Measurements from ENCODE around the gene KDELR1.

KDELR1 gene

DNA sequence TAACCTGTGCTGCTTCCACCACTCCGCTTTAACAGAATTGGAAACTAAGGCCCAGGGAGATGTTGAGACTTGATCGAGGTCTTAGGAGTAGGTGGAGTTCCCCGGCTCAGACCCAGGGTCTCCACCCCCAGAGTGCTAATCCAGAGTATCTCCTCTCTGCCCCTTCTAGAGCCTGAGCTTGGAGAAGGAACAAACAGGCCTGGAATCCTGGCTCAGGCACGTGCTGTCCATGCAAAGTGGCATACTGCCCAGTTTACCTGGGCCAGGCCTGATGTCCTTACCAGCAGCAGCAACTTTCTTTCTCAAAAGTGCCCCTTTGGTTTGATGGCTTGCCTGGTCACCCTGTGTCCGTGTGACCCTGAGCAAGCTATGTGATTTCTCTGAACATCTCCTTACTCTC is 23.5 kb downstream of the KDELR1 start:
- DNase-seq, result no peak

DNA sequence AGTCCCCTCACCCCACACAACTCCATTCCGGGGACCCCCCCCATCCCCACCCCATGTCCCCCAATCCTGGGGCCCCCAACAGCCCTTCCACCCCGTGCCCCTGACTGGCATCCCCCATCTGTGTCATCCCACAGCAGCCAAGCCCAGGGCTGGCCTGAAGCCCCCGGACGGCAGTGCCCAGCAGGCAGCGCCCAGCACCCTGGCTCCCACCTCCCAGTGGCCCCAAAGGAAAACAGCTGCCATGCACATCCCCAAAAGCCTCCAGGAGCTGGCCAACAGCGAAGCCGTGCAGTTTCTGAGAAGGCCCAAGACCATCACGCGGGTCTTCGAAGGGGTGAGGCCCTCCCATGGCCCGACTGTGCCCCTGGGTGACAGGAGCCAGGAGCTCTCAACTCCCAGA is 25.7 kb downstream of the KDELR1 start:
- no peak for DNase-seq

DNA sequence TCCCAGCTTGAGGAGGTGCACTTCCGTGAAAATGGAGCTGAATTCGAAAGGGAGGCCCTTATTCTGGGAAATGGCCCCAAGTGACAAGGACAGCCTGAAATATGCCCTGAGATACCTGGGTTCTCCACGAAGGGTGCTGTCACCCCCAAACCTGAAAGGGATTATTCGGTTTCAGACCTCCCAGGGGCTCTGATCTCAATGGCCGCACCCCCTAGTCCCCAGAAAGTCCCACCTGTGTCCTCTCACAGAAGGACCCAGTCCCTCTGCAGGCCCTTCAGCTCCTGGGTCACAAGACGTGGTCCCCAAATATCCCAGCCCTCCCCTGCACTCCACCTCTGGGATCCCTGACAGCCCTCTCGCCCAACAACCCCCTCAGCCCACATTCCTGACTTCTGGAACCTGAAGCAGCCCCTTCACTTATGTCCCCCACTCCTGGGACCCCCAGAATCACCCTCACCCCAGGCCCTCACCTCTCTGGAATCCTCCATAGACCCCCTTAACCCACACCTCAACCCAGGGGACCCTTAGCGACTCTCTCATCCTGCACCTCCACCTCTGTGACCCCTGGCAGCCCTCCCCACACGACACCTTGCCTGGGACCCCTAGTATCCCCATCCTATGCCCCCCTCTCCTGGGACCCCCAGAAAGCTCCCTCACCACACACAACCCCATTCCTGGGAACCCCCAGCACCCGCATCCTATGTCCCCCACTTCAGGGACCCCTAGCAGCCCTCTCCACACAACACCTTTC is 26.6 kb downstream of the KDELR1 start:
- no peak for DNase-seq

DNA sequence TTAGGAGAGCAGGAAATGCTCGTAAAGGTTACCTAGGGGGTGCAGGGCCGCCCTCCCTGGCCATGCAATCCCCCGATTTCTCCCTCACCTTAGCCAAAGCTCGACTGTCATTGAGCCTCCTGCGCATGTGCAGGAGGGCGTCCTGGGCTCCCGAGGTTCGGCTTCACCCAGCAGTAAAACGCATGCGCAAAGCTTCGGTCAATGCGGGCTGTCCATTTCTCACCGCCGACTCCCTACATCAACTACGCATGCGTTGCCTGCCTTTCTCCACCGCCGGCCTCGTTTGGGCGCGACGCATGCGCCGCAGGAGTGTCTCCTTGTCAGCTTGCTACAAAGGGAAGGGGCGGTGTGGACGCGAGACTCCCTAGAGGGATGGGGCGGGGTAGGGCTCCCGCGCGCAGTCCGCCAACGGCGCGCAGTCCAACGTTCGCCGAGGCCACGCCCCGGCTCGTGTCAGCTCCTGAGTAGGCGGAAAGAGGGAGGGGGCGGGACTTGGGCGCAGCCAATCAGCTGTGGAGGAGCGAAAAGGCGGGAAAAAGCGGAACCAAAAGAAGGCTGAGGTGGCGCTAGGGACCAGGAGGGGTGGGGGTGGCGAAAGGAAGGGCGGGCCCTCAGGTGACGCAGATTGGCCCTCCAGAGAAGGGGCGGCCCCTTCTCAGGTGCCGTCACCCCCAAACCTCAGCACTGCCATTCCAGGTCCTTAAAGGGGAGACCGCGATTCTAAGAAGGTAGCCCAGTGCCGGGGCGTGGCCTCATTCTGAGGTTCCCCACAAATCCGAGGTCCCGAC is 27.3 kb downstream of the KDELR1 start, which contains the start of the genes SYNGR4 and TMEM143:
SYNGR4 (plus strand) TSS at position 558 of the 788 bp plus-strand sequence. CDS start 1,476 bp downstream, outside the sequence.
TMEM143 (minus strand) TSS at position 131 of the 788 bp plus-strand sequence; CDS start at position 111, 20 bp downstream.
- peak; percentile 97 for DNase-seq

DNA sequence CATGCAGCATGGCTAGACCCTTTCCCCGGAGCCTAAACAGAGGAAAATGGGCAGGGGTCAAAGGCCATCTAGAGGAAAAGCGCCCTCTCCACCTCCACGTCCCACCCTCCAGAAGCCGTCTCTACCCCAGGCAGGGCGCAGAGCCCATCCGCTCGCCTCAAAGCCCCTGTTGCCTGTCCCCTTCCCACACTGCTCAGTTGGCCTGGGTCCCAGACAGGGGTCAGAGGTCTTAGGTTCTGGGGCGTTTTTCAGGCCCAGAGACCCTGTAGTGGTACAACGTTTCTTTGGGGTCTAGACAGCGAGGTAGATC is 27.9 kb downstream of the KDELR1 start:
- DNase-seq, result peak; percentile 31

DNA sequence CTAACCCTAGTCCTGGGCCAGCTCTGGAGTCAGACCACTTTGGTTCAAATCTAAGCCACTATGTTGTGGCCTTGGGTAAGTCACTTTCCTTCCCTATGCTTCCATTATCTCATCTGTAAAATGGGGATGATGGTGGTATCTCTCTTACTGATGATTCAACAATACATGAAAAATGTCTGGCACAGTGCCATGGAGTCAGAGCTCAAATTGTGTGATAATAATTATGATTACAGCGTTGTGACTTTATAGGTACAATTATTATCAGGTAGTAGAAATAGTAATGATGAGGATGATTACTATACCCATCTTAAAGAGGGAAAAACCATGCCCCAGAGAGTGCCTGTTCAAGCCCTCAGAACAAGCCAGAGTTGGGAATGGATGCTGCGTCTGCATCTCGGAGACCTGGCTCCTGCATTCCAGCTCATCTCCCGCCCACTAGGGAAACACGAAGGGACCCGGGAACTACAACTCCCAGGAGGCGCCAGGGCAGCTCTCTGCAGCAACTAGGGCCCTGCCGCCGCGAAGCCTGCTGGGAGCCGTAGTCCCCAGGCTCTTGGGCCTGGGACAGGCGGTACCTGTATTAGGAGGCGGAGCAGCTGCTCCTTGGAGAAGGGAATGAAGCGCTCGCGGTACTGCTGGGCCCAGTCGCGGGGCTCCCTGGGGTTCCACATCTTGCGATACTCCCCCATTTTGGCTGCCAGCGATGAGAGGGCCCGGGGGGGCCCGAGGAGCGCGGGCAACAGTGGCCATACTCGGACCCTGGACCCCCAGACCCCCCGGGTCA is 28.4 kb downstream of the KDELR1 start:
- DNase-seq, result peak; percentile 87

DNA sequence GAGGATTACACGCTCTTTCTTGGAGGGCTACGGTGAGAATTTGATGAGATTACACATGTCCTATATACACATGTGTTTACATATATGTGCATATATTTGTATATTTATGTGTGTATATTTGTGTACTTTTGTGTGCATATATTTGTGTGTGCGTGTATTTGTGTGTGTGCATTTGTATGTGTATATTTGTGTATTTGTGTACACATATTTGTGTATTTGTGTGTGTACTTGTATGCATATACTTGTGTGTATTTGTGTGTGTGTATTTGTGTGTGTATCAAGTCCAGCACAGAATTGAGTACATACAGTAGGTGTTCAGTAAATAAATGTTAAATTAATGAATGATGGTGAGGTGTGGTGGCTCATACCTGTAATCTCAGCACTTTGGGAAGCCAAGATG is 29.4 kb downstream of the KDELR1 start:
- no peak for DNase-seq

DNA sequence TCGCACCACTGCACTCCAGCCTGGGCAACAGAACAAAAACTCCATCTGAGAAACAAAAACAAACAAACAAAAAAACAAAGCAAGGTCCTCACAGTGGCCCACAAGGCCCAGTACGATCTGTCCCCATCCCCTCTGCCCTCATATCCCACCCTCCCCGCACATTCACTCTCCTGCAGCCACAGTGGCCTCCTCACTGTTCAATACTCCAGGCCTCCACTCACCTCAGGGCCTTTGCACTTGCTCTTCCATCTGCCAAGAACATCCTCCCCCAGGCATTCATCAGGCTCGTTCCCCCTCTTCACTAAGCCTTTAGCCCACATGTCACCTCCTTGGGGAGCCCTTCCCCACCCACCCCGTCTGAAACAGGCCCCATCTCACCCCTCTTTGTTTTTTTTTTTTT is 32.2 kb downstream of the KDELR1 start:
- DNase-seq, result no peak

DNA sequence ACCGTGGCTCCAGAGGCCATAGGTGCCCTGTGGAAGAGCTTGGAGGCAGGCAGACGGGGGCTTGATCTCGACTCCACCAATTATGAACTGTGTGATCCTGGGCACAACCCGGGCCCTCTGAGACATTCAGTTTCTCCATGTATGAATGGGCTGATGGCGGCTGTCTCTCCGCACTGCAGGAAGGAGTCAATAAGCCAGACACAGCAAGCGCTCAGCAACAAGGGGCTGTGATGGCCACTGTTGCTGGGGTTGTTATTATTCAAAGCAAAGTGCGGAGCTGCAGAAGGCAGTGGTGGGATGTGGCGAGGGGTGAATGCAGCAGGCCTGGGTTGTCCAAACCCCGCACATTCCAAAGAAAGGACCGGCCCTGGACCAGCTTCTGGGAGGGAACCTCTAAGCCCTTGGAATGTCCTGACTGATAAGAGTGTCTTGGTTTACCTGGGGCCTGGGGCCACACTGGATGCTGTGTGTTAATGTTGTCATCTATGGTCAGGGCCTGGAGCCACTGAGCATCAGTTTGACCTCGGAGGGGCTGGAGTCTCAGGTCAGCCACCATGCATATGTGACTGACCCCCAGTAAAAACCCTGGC is 35.9 kb downstream of the KDELR1 start:
- DNase-seq, result no peak

DNA sequence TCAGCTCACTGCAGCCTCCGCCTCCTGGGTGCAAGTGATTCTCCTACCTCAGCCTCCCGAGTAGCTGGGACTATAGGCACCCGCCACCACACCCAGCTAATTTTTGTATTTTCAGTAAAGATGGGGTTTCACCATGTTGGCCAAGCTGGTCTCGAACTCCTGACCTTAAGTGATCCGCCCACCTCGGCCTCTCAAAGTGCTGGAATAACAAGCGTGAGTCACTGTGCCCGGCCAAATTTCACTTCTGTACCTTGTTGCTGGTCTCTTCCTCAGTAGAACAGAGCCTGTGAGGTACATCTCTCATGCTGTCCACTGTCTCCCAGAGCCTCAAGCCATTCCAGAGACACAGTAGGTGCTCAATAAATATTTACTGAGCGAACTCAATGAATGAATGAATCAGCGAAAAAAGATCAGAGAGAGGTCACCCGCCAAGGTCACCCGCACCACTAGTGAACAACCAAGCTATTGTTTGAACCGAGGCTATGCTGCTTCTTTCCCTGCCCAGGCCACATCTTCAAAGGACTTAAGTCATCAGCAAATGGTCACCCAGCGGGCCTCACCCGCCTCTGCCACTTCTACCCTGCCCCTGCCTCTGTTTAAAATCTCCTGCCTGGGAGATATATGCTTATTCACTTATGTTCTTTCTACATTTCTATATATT is 36.9 kb downstream of the KDELR1 start:
- no peak for DNase-seq

DNA sequence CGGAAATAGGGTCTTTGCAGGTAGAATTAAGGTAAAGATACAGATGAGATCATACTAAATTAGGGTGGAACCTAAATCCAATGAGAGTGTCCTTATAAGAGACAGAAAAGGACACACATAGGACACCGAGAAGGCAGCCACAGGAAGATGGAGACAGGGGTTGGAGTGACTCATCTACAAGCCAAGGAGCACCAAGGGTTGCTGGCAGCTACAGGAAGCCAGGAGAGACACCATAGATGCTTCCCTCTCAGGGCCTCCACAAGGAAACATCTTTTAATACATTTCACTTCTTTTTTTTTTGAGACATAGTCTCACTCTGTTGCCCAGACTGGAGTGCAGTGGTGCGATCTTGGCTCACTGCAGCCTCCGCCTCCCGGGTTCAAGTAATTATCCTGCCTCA is 37.7 kb downstream of the KDELR1 start:
- DNase-seq, result no peak

DNA sequence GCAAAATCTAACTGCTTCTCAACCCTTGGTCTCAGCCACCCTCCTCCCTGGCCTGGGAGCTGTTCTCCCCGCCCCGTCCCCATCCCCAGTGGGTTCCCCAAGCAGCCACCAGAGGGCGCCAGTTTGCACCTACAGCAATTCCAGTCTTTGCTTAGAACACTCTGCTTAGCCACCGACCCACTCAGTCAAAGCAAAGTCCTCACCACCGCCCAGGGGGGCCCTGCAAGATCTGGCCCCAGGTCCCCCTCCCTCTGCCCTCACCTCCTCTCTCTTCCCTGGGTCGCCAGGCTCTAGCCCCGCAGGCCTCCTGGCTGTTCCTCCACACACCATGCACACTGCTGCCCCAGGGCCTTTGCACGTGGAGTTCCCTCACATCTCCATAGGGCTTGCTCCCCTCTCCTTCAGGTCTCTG is 40.0 kb downstream of the KDELR1 start:
- peak; percentile 80 for DNase-seq

DNA sequence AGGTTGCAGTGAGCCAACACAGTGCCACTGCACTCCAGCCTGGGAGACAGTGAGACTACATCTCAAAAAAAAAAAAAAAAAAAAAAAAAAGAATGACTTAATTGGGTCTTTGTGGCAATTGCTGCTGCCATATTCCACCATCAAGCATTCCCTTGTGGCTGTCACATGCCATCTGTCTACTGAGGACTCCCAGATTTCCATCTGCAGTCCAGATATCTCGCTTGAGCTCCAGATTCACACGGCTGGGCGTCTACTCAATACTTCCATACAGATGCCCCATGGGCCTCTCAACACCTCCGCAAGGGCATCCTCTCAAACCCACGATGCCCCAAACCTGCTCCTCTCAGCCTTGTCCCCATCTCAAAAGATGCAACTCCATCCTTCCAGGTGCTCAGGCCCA is 40.5 kb downstream of the KDELR1 start:
- no peak for DNase-seq

DNA sequence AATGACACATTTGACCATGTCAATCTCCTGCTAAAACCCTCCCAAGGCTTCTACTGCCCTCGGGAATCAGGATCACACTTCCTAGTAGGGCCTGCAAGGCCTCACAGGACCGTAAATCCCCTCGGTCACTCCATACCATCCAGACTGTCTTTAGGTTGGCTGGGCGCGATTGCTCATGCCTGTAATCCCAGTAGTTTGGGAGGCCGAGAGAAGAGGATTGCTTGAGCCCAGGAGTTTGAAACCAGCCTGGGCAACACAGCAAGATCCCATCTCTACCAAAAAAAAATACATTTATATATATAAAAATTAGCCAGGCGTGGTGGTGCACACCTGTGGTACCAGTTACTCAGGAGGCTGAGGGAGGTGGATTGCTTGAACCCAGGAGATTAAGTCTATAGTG is 42.6 kb downstream of the KDELR1 start:
- DNase-seq, result no peak

DNA sequence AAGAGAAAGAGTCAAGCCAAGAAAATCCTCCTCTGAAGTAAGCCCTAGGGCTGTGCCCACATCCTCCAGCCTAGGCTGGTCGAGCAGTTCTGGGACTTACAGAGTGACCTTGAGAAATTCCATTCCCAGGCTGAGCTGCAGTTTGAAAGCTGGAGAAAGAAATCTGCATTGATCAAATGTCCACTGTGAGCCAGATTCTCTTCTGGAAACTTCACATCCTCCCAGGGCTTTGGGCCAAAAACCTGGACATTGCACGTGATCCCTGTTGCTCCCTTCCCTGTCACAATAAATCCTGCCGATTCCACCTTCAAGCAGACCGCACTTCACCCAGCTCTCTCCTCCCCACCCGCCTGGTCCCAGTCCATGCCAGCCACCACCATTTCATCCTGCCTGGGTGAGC is 43.3 kb downstream of the KDELR1 start:
- no peak for DNase-seq

DNA sequence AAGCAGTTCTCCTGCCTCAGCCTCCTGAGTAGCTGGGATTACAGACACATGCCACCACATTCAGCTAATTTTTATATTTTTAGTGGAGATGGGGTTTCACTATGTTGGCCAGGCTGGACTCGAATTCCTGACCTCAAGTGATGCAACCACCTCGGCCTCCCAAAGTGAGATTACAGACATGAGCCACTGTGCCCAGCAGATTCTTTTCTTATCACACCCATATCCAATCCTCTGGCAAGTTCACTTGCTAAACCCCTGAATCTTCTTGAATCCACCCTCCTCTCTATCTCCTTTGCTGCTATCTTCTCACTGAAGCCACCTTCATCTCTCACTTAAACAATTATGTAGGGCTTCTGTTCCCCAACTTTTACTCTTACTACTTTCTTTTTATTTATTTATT is 45.2 kb downstream of the KDELR1 start:
- DNase-seq, result no peak

DNA sequence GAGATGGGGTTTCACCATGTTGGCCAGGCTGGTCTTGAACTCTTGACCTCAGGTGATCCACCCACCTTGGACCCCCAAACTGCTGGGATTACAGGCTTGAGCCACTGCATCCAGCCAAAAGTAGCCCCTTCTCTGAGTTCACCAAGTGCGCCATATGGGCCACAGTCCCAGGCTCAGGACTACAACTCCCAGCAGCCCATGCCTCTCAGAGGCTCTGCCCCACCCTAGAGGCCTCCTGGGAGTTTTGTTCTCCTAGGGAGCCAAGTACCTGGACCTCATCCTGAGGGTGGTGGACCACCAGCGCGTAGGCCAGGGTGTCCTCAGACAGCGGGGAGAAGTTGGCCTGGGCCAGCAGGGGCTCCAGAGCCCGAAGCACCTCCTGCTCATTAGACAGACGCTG is 46.5 kb downstream of the KDELR1 start:
- DNase-seq, result no peak

DNA sequence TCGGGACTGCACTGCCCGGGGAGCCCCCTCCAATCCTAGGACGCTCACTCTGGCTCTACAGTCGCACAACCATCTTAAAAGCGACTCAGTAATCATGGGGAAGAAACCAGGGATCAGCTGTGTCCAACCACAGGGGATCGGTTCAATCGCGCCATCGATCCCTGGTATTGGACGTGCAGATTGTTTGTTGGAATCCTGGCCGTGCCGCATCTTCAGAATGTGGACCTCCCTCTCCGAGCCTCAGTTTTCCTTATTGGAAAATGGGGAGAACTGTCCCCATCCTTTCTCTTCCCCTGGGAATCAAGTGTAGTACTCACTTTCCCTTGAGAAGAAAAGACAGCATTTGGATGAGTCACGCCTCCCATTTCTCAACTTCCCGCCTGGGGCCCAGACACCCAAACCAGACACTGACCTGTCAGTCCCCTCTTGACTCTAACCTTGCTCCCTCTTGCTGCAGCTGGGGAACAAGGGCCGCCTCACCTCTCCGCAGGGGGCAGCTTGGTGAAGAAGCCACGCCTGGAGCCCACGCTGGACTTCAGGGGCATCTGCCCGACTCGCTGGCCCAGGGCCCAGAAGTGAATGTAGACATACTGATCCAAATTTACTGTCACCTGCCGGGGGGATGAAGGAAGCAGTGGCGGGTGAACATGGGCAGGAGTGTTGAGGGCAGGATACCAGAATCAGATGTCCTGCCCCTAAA is 48.4 kb downstream of the KDELR1 start:
- no peak for DNase-seq

DNA sequence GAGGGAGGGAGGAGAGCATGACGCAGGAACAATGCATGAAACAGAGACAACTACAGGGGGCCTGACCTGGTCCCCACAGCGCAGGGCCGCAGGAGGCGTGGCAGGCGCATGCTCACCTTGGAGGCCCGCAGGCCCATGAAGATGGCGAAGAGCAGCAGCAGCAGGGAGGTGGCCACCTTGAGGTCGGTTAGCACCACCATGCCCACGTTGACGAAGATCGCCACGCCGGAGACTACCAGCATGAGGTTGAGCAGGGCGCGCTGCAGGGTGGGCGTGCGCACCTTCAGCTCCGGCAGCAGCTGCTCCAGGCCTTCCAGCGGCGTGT is 49.0 kb downstream of the KDELR1 start:
- no peak for DNase-seq

DNA sequence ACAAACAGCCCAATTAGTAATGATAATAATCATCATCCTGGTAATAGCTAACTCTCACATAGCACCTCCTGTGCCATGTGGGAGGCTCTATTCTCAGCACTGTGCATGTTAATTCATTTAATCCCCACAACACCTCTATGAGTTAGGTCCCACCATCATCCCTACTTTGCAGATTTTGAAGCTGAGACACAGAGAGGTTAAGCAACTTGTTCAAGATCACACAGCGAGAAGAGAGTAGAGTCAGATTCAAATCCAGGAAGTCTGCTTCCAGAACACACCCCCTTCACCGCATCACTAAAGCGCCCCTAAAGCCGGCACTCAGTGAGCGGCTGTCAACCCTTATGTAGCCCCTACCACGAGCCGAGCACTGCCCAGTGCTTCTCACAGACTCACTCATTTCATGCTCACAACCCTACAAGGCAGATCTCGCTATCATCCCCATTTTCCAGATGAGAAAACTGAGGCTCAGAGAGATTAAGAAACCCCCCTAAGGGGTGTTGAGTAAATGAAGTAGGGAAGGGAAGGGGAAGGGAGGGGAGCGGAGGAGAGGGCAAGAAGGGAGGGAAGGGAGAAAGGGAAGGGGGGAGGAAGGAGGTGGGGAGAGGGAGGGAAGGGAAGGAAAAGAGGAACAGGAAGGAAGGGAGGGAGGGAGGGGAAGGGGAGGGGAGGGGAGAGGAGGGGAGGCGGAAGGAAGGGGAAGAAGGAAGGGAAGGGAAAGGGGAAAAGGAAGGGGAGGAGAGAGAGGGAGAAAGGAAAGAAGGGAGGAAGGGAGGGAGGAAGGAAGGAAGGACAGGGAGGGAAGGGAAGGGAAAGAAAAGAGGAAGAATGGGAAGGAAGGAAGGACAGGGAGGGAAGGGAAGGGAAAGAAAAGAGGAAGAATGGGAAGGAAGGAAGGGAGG is 49.6 kb downstream of the KDELR1 start:
- DNase-seq, result no peak

DNA sequence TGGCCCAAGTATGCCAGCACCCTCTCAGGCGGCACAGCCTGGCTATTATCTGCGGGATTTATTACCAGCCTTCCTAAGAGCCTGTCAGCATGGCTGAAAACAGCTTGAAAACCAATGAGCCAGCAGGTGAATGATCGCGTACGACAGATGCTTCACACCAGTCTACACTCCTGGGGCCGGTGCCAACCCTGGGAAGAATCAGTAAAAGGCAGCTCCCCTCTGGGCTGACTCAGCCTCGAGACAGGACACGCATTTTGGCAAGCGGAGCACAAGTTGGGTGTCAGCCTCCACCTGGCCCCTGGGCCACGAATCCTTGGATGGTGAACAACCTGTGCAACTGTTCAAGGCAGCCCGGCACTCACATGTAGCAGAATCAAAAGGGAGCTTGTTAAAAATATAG is 50.4 kb downstream of the KDELR1 start:
- no peak for DNase-seq

Data from activated naive CD4-positive, alpha-beta T cell treated with anti-CD3 and anti-CD28 coated beads, Interleukin-2, amount 50 U/mL, for 16 hours (primary cell).